Occipital lobe (tissue), 2 donors: ENCODE results near the gene COLQ. TPM values are rescaled to one million over a fixed set of nuclear protein-coding genes. Genes with fewer than 3 reads are reported as not detected.
"Not testable (repeated sequence)": the region's sequence is repeated elsewhere in the genome, so short reads cannot be mapped to it uniquely, and the experiment has no call there.

Experiments
- DNase-seq: peaks from one replicate; lab custom pipeline; 2025; lab: John Stamatoyannopoulos, UW
- total RNA-seq: library from RNA; depleted of rRNA; stranded (reverse); fragments of >200 nt; gene quantifications from one replicate; pipeline ENCODE4 v1.2.3, GENCODE V29; 2014

COLQ gene
- total RNA-seq, 1 donor from 2014 or later: 3.0 TPM

- DNase-seq: no peak
Measured at GRCh38 chr3:15492847-15493360, 28.6 kb downstream of the COLQ start.

GRCh38 chr3:15491143-15491542 is 30.4 kb downstream of the COLQ start:
- no peak for DNase-seq

GRCh38 chr3:15490158-15490557 is 31.3 kb downstream of the COLQ start:
- DNase-seq: no peak

GRCh38 chr3:15488002-15488401 is 33.5 kb downstream of the COLQ start:
- DNase-seq: no peak

- no peak for DNase-seq
Measured at GRCh38 chr3:15486979-15487378, 34.5 kb downstream of the COLQ start.

- no peak for DNase-seq
Measured at GRCh38 chr3:15486020-15486419, 35.5 kb downstream of the COLQ start.

GRCh38 chr3:15484551-15484950 is 37.0 kb downstream of the COLQ start:
- DNase-seq: not testable (repeated sequence)

GRCh38 chr3:15479400-15480224 is 41.9 kb downstream of the COLQ start:
- no peak for DNase-seq

- no peak for DNase-seq
Measured at GRCh38 chr3:15478640-15478979, 42.9 kb downstream of the COLQ start.

- no peak for DNase-seq
Measured at GRCh38 chr3:15477951-15478639, 43.4 kb downstream of the COLQ start.

GRCh38 chr3:15476378-15476777 is 45.1 kb downstream of the COLQ start:
- DNase-seq: peak; percentile 30

GRCh38 chr3:15475161-15475560 is 46.3 kb downstream of the COLQ start:
- no peak for DNase-seq

- DNase-seq: no peak
Measured at GRCh38 chr3:15471861-15472260, 49.6 kb downstream of the COLQ start.

- no peak for DNase-seq
Measured at GRCh38 chr3:15470849-15471248, 50.7 kb downstream of the COLQ start.

- no peak for DNase-seq
Measured at GRCh38 chr3:15470261-15470660, 51.2 kb downstream of the COLQ start.

- no peak for DNase-seq
Measured at GRCh38 chr3:15467227-15468181, 54.0 kb downstream of the COLQ start.

- no peak for DNase-seq
Measured at GRCh38 chr3:15465876-15466585, 55.5 kb downstream of the COLQ start.

GRCh38 chr3:15462451-15462850 is 59.1 kb downstream of the COLQ start:
- DNase-seq: no peak

- DNase-seq: no peak
Measured at GRCh38 chr3:15460891-15461531, 60.5 kb downstream of the COLQ start.

- no peak for DNase-seq
Measured at GRCh38 chr3:15458212-15458780, 63.2 kb downstream of the COLQ start.
